H1 (cell line): ENCODE results near the gene SIK3. TPM values are rescaled to one million over a fixed set of nuclear protein-coding genes. Genes with fewer than 3 reads are reported as not detected.
"Not testable (repeated sequence)": the region's sequence is repeated elsewhere in the genome, so short reads cannot be mapped to it uniquely, and the experiment has no call there.

Experiments
- CTCF ChIA-PET: fragments of 300-600 bp; sonication (Branson Sonifier 250); formaldehyde crosslinking; loops from one replicate; lab custom pipeline; 2021; ENCODE audit not compliant: partially characterized antibody; lab: Charles Lee
- POLR2A ChIA-PET: fragments of 300-600 bp; sonication (Branson Sonifier 250); formaldehyde crosslinking; loops from one replicate; lab custom pipeline; 2021; ENCODE audit warnings: inconsistent platforms; ENCODE audit not compliant: partially characterized antibody; lab: Charles Lee
- DNase-seq, 2 experiments: peaks; one replicate each; pipeline versions ENCODE4 v3.0.0 to v3.0.0-alpha.2; 2010 to 2022; ENCODE audit warnings: low spot score in 2 of 2, low read depth in 1 of 2, mixed read lengths in 1 of 2
- FAIRE-seq: peaks from 2 replicates; lab custom pipeline; 2011; peaks lifted over from hg19 to GRCh38; lab: Jason Lieb, UNC
- H2AFZ ChIP-seq: 2 replicates; pipeline ENCODE4 v1.8.1; 2012; ENCODE audit warnings: low read length, inconsistent platforms
- H2AK5ac ChIP-seq: 2 replicates; pipeline ENCODE4 v1.6.1; 2013; ENCODE audit warnings: low read depth, low read length
- H2BK120ac ChIP-seq: replicated peaks from 2 replicates; pipeline ENCODE3; 2013; ENCODE audit warnings: low read depth, low read length, inconsistent platforms
- H2BK12ac ChIP-seq: 2 replicates; pipeline ENCODE4 v1.6.1; 2013; ENCODE audit warnings: low read depth, low read length
- H2BK15ac ChIP-seq: 2 replicates; pipeline ENCODE4 v1.6.1; 2013; ENCODE audit warnings: low read length
- H2BK20ac ChIP-seq: 2 replicates; pipeline ENCODE4 v1.6.1; 2013; ENCODE audit warnings: low read length
- H2BK5ac ChIP-seq: 2 replicates; pipeline ENCODE4 v1.6.1; 2013; ENCODE audit warnings: low read depth, low read length
- H3K14ac ChIP-seq: 2 replicates; pipeline ENCODE4 v1.6.1; 2013; ENCODE audit warnings: inconsistent platforms; ENCODE audit not compliant: insufficient read length
- H3K18ac ChIP-seq: 2 replicates; pipeline ENCODE4 v1.6.1; 2013; ENCODE audit warnings: low read length; ENCODE audit errors: extremely low read depth
- H3K23ac ChIP-seq: 2 replicates; pipeline ENCODE4 v1.6.1; 2013; ENCODE audit warnings: inconsistent platforms; ENCODE audit not compliant: insufficient read length
- H3K23me2 ChIP-seq: 2 replicates; pipeline ENCODE4 v1.6.1; 2013; ENCODE audit warnings: low read depth, low read length
- H3K27ac ChIP-seq: 2 replicates; pipeline ENCODE4 v1.6.1; 2011; ENCODE audit warnings: low read depth, low read length, inconsistent platforms
- H3K27me3 ChIP-seq, 4 experiments: replicated peaks in 1 of 4; 1 replicate in 1 of 4; 2 replicates in 3 of 4; pipeline versions ENCODE4 v1.6.1 to v1.8.1; 2011 to 2013; ENCODE audit warnings: low read length in 3 of 4, mild to moderate bottlenecking in 3 of 4, inconsistent platforms in 2 of 4, mixed read lengths in 2 of 4, moderate library complexity in 1 of 4; ENCODE audit not compliant: control insufficient read depth in 3 of 4, insufficient read depth in 3 of 4; ENCODE audit errors: extremely low read depth in 1 of 4
- H3K36me3 ChIP-seq, 4 experiments: 2 replicates each; pipeline versions ENCODE4 v1.6.1 to v1.8.1; 2011 to 2013; ENCODE audit warnings: mild to moderate bottlenecking in 4 of 4, low read length in 3 of 4, moderate library complexity in 2 of 4, control low read depth in 1 of 4, inconsistent platforms in 1 of 4; ENCODE audit not compliant: insufficient read depth in 4 of 4, control insufficient read depth in 2 of 4
- H3K4ac ChIP-seq: replicated peaks from 2 replicates; pipeline ENCODE3; 2013; ENCODE audit warnings: low read length, low read depth, mixed read lengths, inconsistent platforms; ENCODE audit not compliant: insufficient read length
- H3K4me1 ChIP-seq, 4 experiments: replicated peaks in 1 of 4; 1 replicate in 1 of 4; 2 replicates in 3 of 4; pipeline versions ENCODE4 v1.6.1 to v1.8.1; 2011 to 2013; ENCODE audit warnings: low read length in 3 of 4, inconsistent platforms in 2 of 4, mixed read lengths in 1 of 4; ENCODE audit not compliant: insufficient read depth in 4 of 4, control insufficient read depth in 3 of 4
- H3K4me2 ChIP-seq, 2 experiments: 2 replicates each; pipeline versions ENCODE4 v1.6.1 to v1.8.1; 2011 to 2013; ENCODE audit warnings: low read depth in 2 of 2, low read length in 2 of 2, control low read depth in 1 of 2, inconsistent platforms in 1 of 2, mild to moderate bottlenecking in 1 of 2; ENCODE audit not compliant: insufficient read depth in 1 of 2
- H3K4me3 ChIP-seq, 4 experiments: fragments of 200-600, 300-600 bp in 1 of 4; sonication (generic), shearing (Covaris generic), sonication (Bioruptor Twin) in 1 of 4; 2 replicates each; pipeline versions ENCODE4 v1.5.1 to v1.8.1; 2011 to 2016; ENCODE audit warnings: low read length in 4 of 4, low read depth in 3 of 4, control low read depth in 2 of 4, inconsistent platforms in 2 of 4, mild to moderate bottlenecking in 2 of 4, mixed read lengths in 1 of 4, moderate library complexity in 1 of 4; ENCODE audit not compliant: insufficient read depth in 2 of 4; ENCODE audit errors: extremely low read depth in 1 of 4
- H3K56ac ChIP-seq: replicated peaks from 2 replicates; pipeline ENCODE3; 2013; ENCODE audit warnings: low read depth, mild to moderate bottlenecking, mixed read lengths, low read length, inconsistent platforms; ENCODE audit not compliant: insufficient read length
- H3K79me1 ChIP-seq: 2 replicates; pipeline ENCODE4 v1.6.1; 2013; ENCODE audit warnings: low read depth, low read length, control low read depth
- H3K79me2 ChIP-seq, 2 experiments: 2 replicates each; pipeline versions ENCODE4 v1.6.1 to v1.8.1; 2012 to 2013; ENCODE audit warnings: low read length in 2 of 2, mild to moderate bottlenecking in 2 of 2, inconsistent platforms in 1 of 2; ENCODE audit not compliant: insufficient read depth in 2 of 2, control insufficient read depth in 1 of 2
- H3K9ac ChIP-seq, 4 experiments: replicated peaks in 1 of 4; 1 replicate in 1 of 4; 2 replicates in 3 of 4; pipeline versions ENCODE4 v1.6.1 to v1.8.1; 2011 to 2013; ENCODE audit warnings: low read depth in 3 of 4, low read length in 3 of 4, control low read depth in 2 of 4, mild to moderate bottlenecking in 2 of 4, moderate library complexity in 2 of 4, inconsistent platforms in 1 of 4; ENCODE audit errors: extremely low read depth in 1 of 4
- H3K9me3 ChIP-seq, 2 experiments: 2 replicates each; pipeline versions ENCODE4 v1.6.1 to v1.8.1; 2012 to 2013; ENCODE audit warnings: mild to moderate bottlenecking in 2 of 2, moderate library complexity in 2 of 2, control low read depth in 1 of 2, inconsistent platforms in 1 of 2, low read depth in 1 of 2, low read length in 1 of 2, mixed read lengths in 1 of 2; ENCODE audit not compliant: insufficient read depth in 2 of 2
- H4K20me1 ChIP-seq, 2 experiments: replicated peaks in 1 of 2; 2 replicates each; pipeline versions ENCODE3 to v1.8.1; 2011 to 2013; ENCODE audit warnings: inconsistent platforms in 2 of 2, low read length in 2 of 2, mild to moderate bottlenecking in 1 of 2; ENCODE audit not compliant: insufficient read depth in 2 of 2, control insufficient read depth in 1 of 2
- H4K5ac ChIP-seq: 2 replicates; pipeline ENCODE4 v1.6.1; 2013; ENCODE audit warnings: low read length, low read depth, mixed read lengths, inconsistent platforms; ENCODE audit not compliant: insufficient read length
- H4K8ac ChIP-seq: 2 replicates; pipeline ENCODE4 v1.8.0; 2013; ENCODE audit warnings: mild to moderate bottlenecking, moderate library complexity, low read length, inconsistent platforms; ENCODE audit not compliant: insufficient read depth; ENCODE audit errors: extremely low read depth
- H4K91ac ChIP-seq: replicated peaks from 2 replicates; pipeline ENCODE3; 2013; ENCODE audit warnings: low read length, mixed read lengths, inconsistent platforms; ENCODE audit not compliant: insufficient read length
- WGBS, 2 experiments: shearing (Covaris generic) in 1 of 2; methylation state at CpG; one replicate each; pipeline versions ENCODE4 v1.1.6 to v1.1.7; 2013 to 2015; ENCODE audit warnings: low lambda C conversion rate in 2 of 2, mixed read lengths in 2 of 2, inconsistent platforms in 1 of 2, low coverage in 1 of 2, missing lambda C conversion rate in 1 of 2; ENCODE audit not compliant: insufficient replicate concordance in 2 of 2, insufficient coverage in 1 of 2, insufficient read length in 1 of 2; ENCODE audit errors: extremely low coverage in 1 of 2, missing lambda C conversion rate in 1 of 2; 5-methylcytosine and 5-hydroxymethylcytosine counted together
- polyA plus RNA-seq, 7 experiments: library from polyadenylated mRNA; depleted of rRNA in 3 of 7; stranded (reverse) in 5 of 7; unstranded in 2 of 7; fragments of >200 nt in 5 of 7; fragments of 200-250 nt in 2 of 7; gene quantifications; 1 replicate in 5 of 7; 2 replicates in 1 of 7; 4 replicates in 1 of 7; pipeline versions ENCODE4 v1.2.1 to v1.2.3, GENCODE V29; 2011 to 2013; ENCODE audit warnings: missing spikeins in 2 of 7, mixed read lengths in 2 of 7
- total RNA-seq: library from RNA; stranded (reverse); fragmentation: NEBNext Ultra II Directional; extraction: Animal tissue kit (Norgen Biotek cat#: 25700); gene quantifications from 2 replicates; pipeline ENCODE4 v1.2.1, GENCODE V29; 2021

The SIK3 gene
- total and polyA plus RNA-seq, 2 of the 8 experiments (the other 6 are each of a cell fraction or from before 2014, with no cell fraction given), result 19.9 to 32.1 TPM

GRCh38 chr11:117046627-117047026, 51.6 kb downstream of the SIK3 start:
- CTCF ChIA-PET, result interaction anchor here (1.4 kb wide), 1 partner anchor 31 kb away, joined by 8 read pairs; no protein-coding TSS in a partner anchor
- peaks cover 0 to 47% of the 10 kb centered on the region in 2 experiments; a peak in 2 of 4 replicates for H3K79me2 ChIP-seq
- not testable (repeated sequence) for H3K27ac ChIP-seq

More at GRCh38 chr11:117046627-117047026, 51.6 kb downstream of the SIK3 start:
- H2BK12ac ChIP-seq, H2BK5ac ChIP-seq, H3K23me2 ChIP-seq, H2BK20ac ChIP-seq, H3K4ac ChIP-seq, H4K5ac ChIP-seq, H3K14ac ChIP-seq, H3K18ac ChIP-seq, H3K36me3 ChIP-seq, H3K79me1 ChIP-seq, H3K9me3 ChIP-seq, H2AFZ ChIP-seq, POLR2A ChIA-PET, H3K23ac ChIP-seq, FAIRE-seq, H3K56ac ChIP-seq, H2AK5ac ChIP-seq, H4K91ac ChIP-seq, H3K4me2 ChIP-seq, H3K27me3 ChIP-seq, H3K4me3 ChIP-seq, H2BK120ac ChIP-seq, H4K8ac ChIP-seq, H3K4me1 ChIP-seq, H3K9ac ChIP-seq, DNase-seq, H2BK15ac ChIP-seq: not testable (repeated sequence)
- 87% methylated on average over 5 of the region's 5 CpGs; no CpG with 5 or more reads in 1 of the 2 experiments for WGBS, 2 experiments
- H4K20me1 ChIP-seq, result peaks cover 2 to 10% of the 10 kb centered on the region in 2 experiments
